HL-60 (cell line): Measurements from ENCODE around the gene EEF1A2.

Experiments
- DNase-seq, 2 experiments: peaks; one replicate each; pipeline ENCODE4 v3.0.0-alpha.2; 2010 to 2020; ENCODE audit warnings: low read depth in 1 of 2, low spot score in 1 of 2
- H3K27ac ChIP-seq: fragments of 250-450 bp; sonication (Bioruptor Pico); replicated peaks from 2 replicates; pipeline ENCODE4 v1.5.1; 2020; ENCODE audit warnings: mild to moderate bottlenecking, moderate library complexity
- H3K27me3 ChIP-seq: fragments of 250-450 bp; sonication (Bioruptor Pico); 2 replicates; pipeline ENCODE4 v1.5.1; 2021; ENCODE audit warnings: mild to moderate bottlenecking, moderate library complexity; ENCODE audit not compliant: insufficient read depth, poor library complexity, severe bottlenecking
- H3K4me3 ChIP-seq: replicated peaks from 2 replicates; pipeline ENCODE4 v1.5.1; 2011; ENCODE audit warnings: mild to moderate bottlenecking, control low read depth, low read length; ENCODE audit not compliant: insufficient read depth
- CTCF ChIP-seq: IDR thresholded peaks from one replicate; pipeline ENCODE4 v1.5.1; 2011; ENCODE audit warnings: low read length, control low read depth, inconsistent platforms; ENCODE audit not compliant: insufficient read depth
- GABPA ChIP-seq: IDR thresholded peaks from 2 replicates; pipeline ENCODE4 v1.6.1; 2012; ENCODE audit warnings: low read depth
- POLR2AphosphoS5 ChIP-seq: IDR thresholded peaks from 2 replicates; pipeline ENCODE4 v1.6.1; 2012; ENCODE audit warnings: low read depth
- REST ChIP-seq: IDR thresholded peaks from 2 replicates; pipeline ENCODE4 v1.6.1; 2012; ENCODE audit warnings: low read depth; ENCODE audit not compliant: insufficient replicate concordance
- SPI1 ChIP-seq: IDR thresholded peaks from 2 replicates; pipeline ENCODE4 v1.6.1; 2012; ENCODE audit warnings: low read depth, mild to moderate bottlenecking, borderline replicate concordance
- long read RNA-seq: library from polyadenylated mRNA; unstranded; transcript quantifications from one replicate; pipeline ENCODE4 v2.0.0, GENCODE V29; 2020

EEF1A2 gene
- long read RNA-seq, result 0 reads

GRCh38 chr20:63498960-63499337 lies at the start of gene EEF1A2:
TSS of gene EEF1A2 (minus strand) at chr20:63499083. CDS start at chr20:63497763, 1,320 bp downstream.
- no peak within 1 kb of the TSS for H3K27ac ChIP-seq
- no peak within 1 kb of the TSS for H3K4me3 ChIP-seq
- H3K27me3 ChIP-seq, result peaks cover 25% of the 10 kb centered on the region
- TF ChIP-seq CTCF (no peak), SPI1 (no peak), REST (no peak), POLR2AphosphoS5 (no peak), GABPA (no peak)
- DNase-seq, result no peak

GRCh38 chr20:63548542-63548941 lies 49.7 kb upstream of the EEF1A2 start:
- no peak overlapping the region for H3K4me3 ChIP-seq
- no peak overlapping the region for H3K27ac ChIP-seq
- DNase-seq, result no peak
- TF ChIP-seq GABPA (no peak), CTCF (no peak), POLR2AphosphoS5 (no peak), SPI1 (no peak), REST (no peak)
- H3K27me3 ChIP-seq, result peaks cover 65% of the 10 kb centered on the region

GRCh38 chr20:63547725-63548480 lies 49.0 kb upstream of the EEF1A2 start, which contains the start of gene SRMS:
TSS of gene SRMS (minus strand) at chr20:63547749. CDS start at chr20:63547463, 286 bp downstream.
- Histone ChIP-seq H3K4me3 (no peak within 1 kb of the TSS), H3K27ac (no peak within 1 kb of the TSS), H3K27me3 (peaks cover 65% of the 10 kb centered on the region)
- TF ChIP-seq CTCF (no peak), GABPA (no peak), SPI1 (no peak), REST (no peak), POLR2AphosphoS5 (no peak)
- DNase-seq, result no peak
